Measurements from ENCODE around the gene UBE2B.

DNA sequence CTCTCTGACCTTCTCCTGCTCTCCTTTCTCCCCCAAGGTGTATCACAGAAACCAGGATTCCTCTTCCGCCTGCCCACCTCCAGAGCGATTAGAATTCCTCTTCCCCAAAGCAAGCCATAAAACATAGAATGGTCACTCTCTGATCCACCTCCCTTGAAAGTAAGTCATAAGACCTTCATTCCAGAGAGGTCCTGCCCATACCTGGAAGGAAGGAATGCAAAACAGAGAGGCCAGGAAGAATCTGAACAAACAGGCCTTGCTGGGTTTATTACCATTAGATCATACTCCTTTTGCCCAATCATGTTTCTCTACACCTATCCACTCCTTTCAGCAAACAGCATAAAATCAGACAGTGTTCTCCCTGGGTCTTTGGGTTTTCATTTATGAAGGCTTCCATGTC, 25.4 kb upstream of the UBE2B start:
- TF ChIP-seq, protein P1, sequence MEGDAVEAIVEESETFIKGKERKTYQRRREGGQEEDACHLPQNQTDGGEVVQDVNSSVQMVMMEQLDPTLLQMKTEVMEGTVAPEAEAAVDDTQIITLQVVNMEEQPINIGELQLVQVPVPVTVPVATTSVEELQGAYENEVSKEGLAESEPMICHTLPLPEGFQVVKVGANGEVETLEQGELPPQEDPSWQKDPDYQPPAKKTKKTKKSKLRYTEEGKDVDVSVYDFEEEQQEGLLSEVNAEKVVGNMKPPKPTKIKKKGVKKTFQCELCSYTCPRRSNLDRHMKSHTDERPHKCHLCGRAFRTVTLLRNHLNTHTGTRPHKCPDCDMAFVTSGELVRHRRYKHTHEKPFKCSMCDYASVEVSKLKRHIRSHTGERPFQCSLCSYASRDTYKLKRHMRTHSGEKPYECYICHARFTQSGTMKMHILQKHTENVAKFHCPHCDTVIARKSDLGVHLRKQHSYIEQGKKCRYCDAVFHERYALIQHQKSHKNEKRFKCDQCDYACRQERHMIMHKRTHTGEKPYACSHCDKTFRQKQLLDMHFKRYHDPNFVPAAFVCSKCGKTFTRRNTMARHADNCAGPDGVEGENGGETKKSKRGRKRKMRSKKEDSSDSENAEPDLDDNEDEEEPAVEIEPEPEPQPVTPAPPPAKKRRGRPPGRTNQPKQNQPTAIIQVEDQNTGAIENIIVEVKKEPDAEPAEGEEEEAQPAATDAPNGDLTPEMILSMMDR (IDR thresholded peaks at IDR 0.05; ENCODE audit: poor library complexity, severe bottlenecking): no peak
- TF ChIP-seq EP300 (conservative IDR thresholded peaks at IDR 0.05; ENCODE audit: poor library complexity, severe bottlenecking): no peak
- TF ChIP-seq EZH2 (IDR thresholded peaks at IDR 0.05; ENCODE audit: borderline replicate concordance, insufficient read depth, low read length, poor library complexity, severe bottlenecking): no peak
